Stimulated activated CD8-positive, alpha-beta memory T cell treated with anti-CD3 and anti-CD28 coated beads, Interleukin-12 subunit alpha, Interleukin-12 subunit beta, amount 100 ng/mL, for 24 hours (primary cell): ENCODE results near the gene EDRF1.
"Not testable (repeated sequence)": the region's sequence is repeated elsewhere in the genome, so short reads cannot be mapped to it uniquely, and the experiment has no call there.

ENCODE experiments used
- DNase-seq: peaks from one replicate; pipeline ENCODE4 v3.0.0-alpha.2; 2020; ENCODE audit errors: extremely low read depth

The EDRF1 gene

GRCh38 chr10:125707541-125708468, 11.7 kb upstream of the EDRF1 start:
- no peak for DNase-seq

GRCh38 chr10:125708971-125709503, 10.5 kb upstream of the EDRF1 start:
- no peak for DNase-seq

- DNase-seq, result no peak
Measured at GRCh38 chr10:125709553-125710474, 9.7 kb upstream of the EDRF1 start.

- no peak for DNase-seq
Measured at GRCh38 chr10:125711110-125711750, 8.3 kb upstream of the EDRF1 start.

GRCh38 chr10:125714728-125715127, 4.8 kb upstream of the EDRF1 start:
- not testable (repeated sequence) for DNase-seq

GRCh38 chr10:125720002-125720382, 483 bp downstream of the EDRF1 start:
- no peak for DNase-seq

GRCh38 chr10:125721035-125721434, 1.5 kb downstream of the EDRF1 start:
- no peak for DNase-seq

GRCh38 chr10:125722811-125723210, 3.3 kb downstream of the EDRF1 start:
- DNase-seq, result no peak

GRCh38 chr10:125726914-125727313, 7.4 kb downstream of the EDRF1 start:
- DNase-seq, result no peak

GRCh38 chr10:125727436-125727835, 7.9 kb downstream of the EDRF1 start:
- no peak for DNase-seq

GRCh38 chr10:125734148-125734547, 14.6 kb downstream of the EDRF1 start:
- no peak for DNase-seq

- no peak for DNase-seq
Measured at GRCh38 chr10:125734823-125735222, 15.3 kb downstream of the EDRF1 start.

GRCh38 chr10:125738206-125738605, 18.7 kb downstream of the EDRF1 start:
- no peak for DNase-seq

GRCh38 chr10:125739994-125740679, 20.6 kb downstream of the EDRF1 start:
- DNase-seq, result no peak

- no peak for DNase-seq
Measured at GRCh38 chr10:125742465-125742864, 23.0 kb downstream of the EDRF1 start.

- no peak for DNase-seq
Measured at GRCh38 chr10:125744909-125745308, 25.4 kb downstream of the EDRF1 start.

GRCh38 chr10:125747417-125747816, 27.9 kb downstream of the EDRF1 start:
- DNase-seq, result no peak

- DNase-seq, result no peak
Measured at GRCh38 chr10:125756196-125756595, 36.7 kb downstream of the EDRF1 start.

- DNase-seq, result no peak
Measured at GRCh38 chr10:125756853-125757487, 37.5 kb downstream of the EDRF1 start.

GRCh38 chr10:125757742-125758141, 38.2 kb downstream of the EDRF1 start:
- DNase-seq, result no peak

- DNase-seq, result no peak
Measured at GRCh38 chr10:125761961-125762360, 42.5 kb downstream of the EDRF1 start.
